ENCODE results near the gene NOL11. TPM values are rescaled to one million over a fixed set of nuclear protein-coding genes. Genes with fewer than 3 reads are reported as not detected.

NOL11 gene
- total and polyA plus RNA-seq, 8 donors: 9.0 to 84.6 (median 32.7) TPM

GRCh38 chr17:67773246-67773645 is 55.5 kb downstream of the NOL11 start:
- TF ChIP-seq POLR2A (IDR thresholded peaks at IDR 0.05) (no peak), EP300 (IDR thresholded peaks at IDR 0.05) (no peak), POLR2AphosphoS5 (IDR thresholded peaks at IDR 0.05) (no peak)
- TF ChIP-seq, protein P1, sequence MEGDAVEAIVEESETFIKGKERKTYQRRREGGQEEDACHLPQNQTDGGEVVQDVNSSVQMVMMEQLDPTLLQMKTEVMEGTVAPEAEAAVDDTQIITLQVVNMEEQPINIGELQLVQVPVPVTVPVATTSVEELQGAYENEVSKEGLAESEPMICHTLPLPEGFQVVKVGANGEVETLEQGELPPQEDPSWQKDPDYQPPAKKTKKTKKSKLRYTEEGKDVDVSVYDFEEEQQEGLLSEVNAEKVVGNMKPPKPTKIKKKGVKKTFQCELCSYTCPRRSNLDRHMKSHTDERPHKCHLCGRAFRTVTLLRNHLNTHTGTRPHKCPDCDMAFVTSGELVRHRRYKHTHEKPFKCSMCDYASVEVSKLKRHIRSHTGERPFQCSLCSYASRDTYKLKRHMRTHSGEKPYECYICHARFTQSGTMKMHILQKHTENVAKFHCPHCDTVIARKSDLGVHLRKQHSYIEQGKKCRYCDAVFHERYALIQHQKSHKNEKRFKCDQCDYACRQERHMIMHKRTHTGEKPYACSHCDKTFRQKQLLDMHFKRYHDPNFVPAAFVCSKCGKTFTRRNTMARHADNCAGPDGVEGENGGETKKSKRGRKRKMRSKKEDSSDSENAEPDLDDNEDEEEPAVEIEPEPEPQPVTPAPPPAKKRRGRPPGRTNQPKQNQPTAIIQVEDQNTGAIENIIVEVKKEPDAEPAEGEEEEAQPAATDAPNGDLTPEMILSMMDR (IDR thresholded peaks at IDR 0.05): no peak
- WGBS, 5 donors: 70 to 83% (median 77%) methylated on average over 7 of the region's 7 CpGs

GRCh38 chr17:67779098-67779672 is 61.4 kb downstream of the NOL11 start:
- no peaks in the 10 kb centered on the region for H3K9me3 ChIP-seq
- H3K4me1 ChIP-seq: peaks cover 0 to 11% (median 3%) of the 10 kb centered on the region in 4 donors
- no peak for TF ChIP-seq EP300 (IDR thresholded peaks at IDR 0.05)
- TF ChIP-seq, protein P1 (IDR thresholded peaks at IDR 0.05): peak in 3 of 7 experiments; percentile 26 to 47 (median 45)
- no peak for TF ChIP-seq POLR2AphosphoS5 (IDR thresholded peaks at IDR 0.05)
- no peak for TF ChIP-seq POLR2A (IDR thresholded peaks at IDR 0.05)
- WGBS, 5 donors: 14 to 36% (median 24%) methylated on average over 13 of the region's 13 CpGs
- H3K27ac ChIP-seq: no peak overlapping the region
- DNase-seq: peak; percentile 44 to 69
- intact Hi-C loops (cut with DNase I; ENCODE audit: low total_unique reads): no loop called here
- no peak overlapping the region for H3K4me3 ChIP-seq
- H3K27me3 ChIP-seq: no peaks in the 10 kb centered on the region
- H3K36me3 ChIP-seq: no peaks in the 10 kb centered on the region

More at GRCh38 chr17:67773246-67773645, 55.5 kb downstream of the NOL11 start:
- DNase-seq: peak in 1 of 2 donors; percentile 12
- Histone ChIP-seq H3K27ac (no peak overlapping the region), H3K27me3 (no peaks in the 10 kb centered on the region), H3K4me3 (no peak overlapping the region), H3K9me3 (no peaks in the 10 kb centered on the region), H3K4me1 (no peaks in the 10 kb centered on the region), H3K36me3 (no peaks in the 10 kb centered on the region)
- intact Hi-C loops (cut with DNase I; ENCODE audit: low total_unique reads): no loop called here

DNA sequence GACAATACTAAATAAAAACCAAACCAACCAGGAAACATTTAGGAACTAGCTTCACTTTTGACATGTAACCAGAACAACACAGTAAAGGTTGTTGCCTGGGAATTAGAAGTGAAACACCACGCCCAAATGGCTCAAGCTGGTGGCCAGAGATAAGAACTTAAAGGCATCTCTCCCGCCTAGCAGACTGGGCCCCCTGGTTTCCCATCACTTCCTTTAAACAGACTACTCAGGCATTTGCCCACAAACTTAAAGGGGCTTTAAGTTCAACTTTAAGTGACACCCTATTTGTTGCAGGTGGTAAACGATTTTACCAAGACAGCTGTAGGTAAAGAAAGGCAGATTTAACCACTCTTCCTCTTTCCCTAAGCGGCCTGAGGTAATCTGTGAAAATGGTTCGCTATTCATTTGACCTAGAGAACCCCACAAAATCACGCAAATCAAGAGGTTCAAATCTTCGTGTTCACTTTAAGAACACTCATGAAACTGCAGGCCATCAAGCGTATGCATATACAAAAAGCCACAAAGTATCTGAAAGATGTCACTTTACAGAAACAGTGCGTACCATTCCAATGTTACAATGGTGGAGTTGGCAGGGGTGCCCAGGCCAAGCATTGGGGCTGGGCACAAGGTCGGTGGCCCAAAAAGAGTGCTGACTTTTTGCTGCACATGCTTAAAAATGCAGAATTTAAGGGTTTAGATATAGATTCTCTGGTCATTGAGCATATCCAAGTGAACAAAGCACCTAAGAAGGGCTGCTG is 66.8 kb downstream of the NOL11 start:
- no peaks in the 10 kb centered on the region for H3K27me3 ChIP-seq
- no peak for TF ChIP-seq EP300 (IDR thresholded peaks at IDR 0.05)
- TF ChIP-seq POLR2A (IDR thresholded peaks at IDR 0.05): no peak
- TF ChIP-seq, protein P1 (IDR thresholded peaks at IDR 0.05): no peak
- no peak for TF ChIP-seq POLR2AphosphoS5 (IDR thresholded peaks at IDR 0.05)
- H3K4me3 ChIP-seq: no peak overlapping the region
- WGBS, 5 donors: 52 to 66% (median 53%) methylated on average over 10 of the region's 10 CpGs
- H3K9me3 ChIP-seq: peaks cover 0 to 5% (median 2%) of the 10 kb centered on the region in 4 donors
- no peaks in the 10 kb centered on the region for H3K36me3 ChIP-seq
- peak; percentile 42 to 83 for DNase-seq
- H3K27ac ChIP-seq: peak overlapping the region in 1 of 5 donors; percentile 24
- intact Hi-C loops (cut with DNase I; ENCODE audit: low total_unique reads): no loop called here
- peaks cover 0 to 11% (median under 1%) of the 10 kb centered on the region in 4 donors for H3K4me1 ChIP-seq

DNA sequence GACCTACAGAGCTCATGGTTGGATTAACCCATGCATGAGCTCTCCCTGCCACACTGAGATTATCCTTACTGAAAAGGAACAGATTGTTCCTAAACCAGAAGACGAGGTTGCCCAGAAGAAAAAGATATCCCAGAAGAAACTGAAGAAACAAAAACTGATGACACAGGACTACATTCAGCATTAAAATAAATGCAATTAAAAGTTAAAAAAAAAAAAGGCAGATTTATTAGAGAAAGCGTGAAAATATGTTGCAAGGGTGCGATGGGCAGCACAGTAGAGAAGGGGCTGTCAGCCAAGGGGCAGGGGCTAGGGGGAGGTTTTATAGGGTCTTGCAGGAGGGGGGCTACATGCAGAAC is 67.4 kb downstream of the NOL11 start:
- Histone ChIP-seq H3K27ac (no peak overlapping the region), H3K4me1 (peaks cover 0 to 11% (median 0%) of the 10 kb centered on the region in 4 donors), H3K4me3 (no peak overlapping the region), H3K9me3 (peaks cover 0 to 5% (median 2%) of the 10 kb centered on the region in 4 donors), H3K27me3 (no peaks in the 10 kb centered on the region), H3K36me3 (no peaks in the 10 kb centered on the region)
- no peak for TF ChIP-seq POLR2A (IDR thresholded peaks at IDR 0.05)
- TF ChIP-seq POLR2AphosphoS5 (IDR thresholded peaks at IDR 0.05): no peak
- TF ChIP-seq, protein P1 (IDR thresholded peaks at IDR 0.05): no peak
- TF ChIP-seq EP300 (IDR thresholded peaks at IDR 0.05): no peak
- intact Hi-C loops (cut with DNase I; ENCODE audit: low total_unique reads): no loop called here
- 91 to 99% (median 93%) methylated on average over 3 of the region's 3 CpGs for WGBS, 5 donors
- no peak for DNase-seq
